Measurements from ENCODE around the gene ELMOD3. TPM values are rescaled to one million over a fixed set of nuclear protein-coding genes. Genes with fewer than 3 reads are reported as not detected.

Gene ELMOD3
- total and polyA plus RNA-seq, 8 donors = 20.8 to 40.5 (median 31.8) TPM

GRCh38 chr2:85394976-85395375 is 40.4 kb downstream of the ELMOD3 start:
- no peaks in the 10 kb centered on the region for H3K27me3 ChIP-seq
- peaks cover 0 to 100% of the 10 kb centered on the region in 2 donors for H3K36me3 ChIP-seq
- no peak overlapping the region for H3K27ac ChIP-seq
- no peak overlapping the region for H3K4me3 ChIP-seq
- ATAC-seq (no peak), DNase-seq (peak in 1 of 4 donors; percentile 10)
- H3K9me3 ChIP-seq = no peaks in the 10 kb centered on the region
- no peaks in the 10 kb centered on the region for H3K4me1 ChIP-seq
- TF ChIP-seq CTCF (IDR thresholded peaks at IDR 0.05) = no peak
- intact Hi-C loops (cut with DNase I) = no loop called here

GRCh38 chr2:85395912-85396475 is 41.4 kb downstream of the ELMOD3 start:
- no peak for TF ChIP-seq CTCF (IDR thresholded peaks at IDR 0.05)
- Histone ChIP-seq H3K4me1 (no peaks in the 10 kb centered on the region), H3K27me3 (no peaks in the 10 kb centered on the region), H3K36me3 (peaks cover 0 to 100% of the 10 kb centered on the region in 2 donors), H3K27ac (peak overlapping the region in 1 of 2 donors; percentile 7), H3K4me3 (no peak overlapping the region), H3K9me3 (no peaks in the 10 kb centered on the region)
- ATAC-seq (no peak), DNase-seq (peak in 1 of 4 donors; percentile 2)
- intact Hi-C loops (cut with DNase I) = no loop called here

GRCh38 chr2:85396531-85397470 is 42.2 kb downstream of the ELMOD3 start:
- H3K9me3 ChIP-seq = no peaks in the 10 kb centered on the region
- H3K27me3 ChIP-seq = no peaks in the 10 kb centered on the region
- TF ChIP-seq CTCF (IDR thresholded peaks at IDR 0.05) = no peak
- H3K4me3 ChIP-seq = no peak overlapping the region
- DNase-seq = peak in 1 of 4 donors; percentile 18
- peaks cover 0 to 2% of the 10 kb centered on the region in 2 donors for H3K4me1 ChIP-seq
- intact Hi-C loops (cut with DNase I) = no loop called here
- H3K27ac ChIP-seq = peak overlapping the region; percentile 1 to 7
- ATAC-seq = peak; percentile 55
- H3K36me3 ChIP-seq = peaks cover 0 to 100% of the 10 kb centered on the region in 2 donors

- H3K4me3 ChIP-seq = no peak overlapping the region
- peaks cover 0 to 93% of the 10 kb centered on the region in 2 donors for H3K36me3 ChIP-seq
- intact Hi-C loops (cut with DNase I) = no loop called here
- ATAC-seq = no peak
- DNase-seq = peak in 1 of 4 donors; percentile 16
- H3K27ac ChIP-seq = no peak overlapping the region
- H3K4me1 ChIP-seq = peaks cover 0 to 13% of the 10 kb centered on the region in 2 donors
- TF ChIP-seq CTCF (IDR thresholded peaks at IDR 0.05) = no peak
- no peaks in the 10 kb centered on the region for H3K9me3 ChIP-seq
- H3K27me3 ChIP-seq = no peaks in the 10 kb centered on the region
Measured at GRCh38 chr2:85397925-85398331, 43.4 kb downstream of the ELMOD3 start.
